Adrenal gland (tissue), 5 donors: ENCODE data around the gene SIDT2.
A peak's percentile ranks its signal among the peaks of the same experiment; 100 is the strongest.

ENCODE experiments used
- CTCF ChIP-seq, 6 experiments: fragments of 450-650 bp in 4 of 6; fragments of 200-600 bp in 2 of 6; sonication (generic) in 1 of 6; IDR thresholded peaks; 1 replicate in 5 of 6; 2 replicates in 1 of 6; pipeline versions ENCODE4 v1.5.1 to v1.8.0; 2016 to 2021; ENCODE audit warnings: antibody characterized with exemption in 6 of 6, mild to moderate bottlenecking in 2 of 6, moderate library complexity in 1 of 6
- POLR2A ChIP-seq, 2 donors: fragments of 450-650 bp; IDR thresholded peaks; one replicate each; pipeline ENCODE4 v1.6.1; 2017; ENCODE audit warnings: antibody characterized with exemption in 2 of 2, mild to moderate bottlenecking in 2 of 2, moderate library complexity in 1 of 2
- donor health status: DM: no; HTN: no; CAD: no.

- TF ChIP-seq CTCF (IDR thresholded peaks at IDR 0.05), result peak in 2 of 6 experiments; percentile 15 to 29
- no peak for TF ChIP-seq POLR2A (IDR thresholded peaks at IDR 0.05)
Observed at GRCh38 chr11:117181586-117182550, 3.3 kb downstream of the SIDT2 start.
